MM.1S (cell line): ENCODE results near the gene NNAT.
"Not testable (repeated sequence)": the region's sequence is repeated elsewhere in the genome, so short reads cannot be mapped to it uniquely, and the experiment has no call there.

ENCODE experiments used
- DNase-seq: peaks from one replicate; pipeline ENCODE4 v3.0.0-alpha.2; 2015
- H2AFZ ChIP-seq: fragments of 300-600 bp; sonication (generic); 2 replicates; pipeline ENCODE4 v1.6.0; 2016; ENCODE audit warnings: antibody characterized with exemption, low read length
- H3F3A ChIP-seq: fragments of 300-600 bp; sonication (generic); 2 replicates; pipeline ENCODE4 v1.6.1; 2016; ENCODE audit warnings: mild to moderate bottlenecking, antibody characterized with exemption, low read length, moderate library complexity, mixed read lengths; ENCODE audit not compliant: insufficient read depth
- H3K27ac ChIP-seq: fragments of 300-600 bp; sonication (generic); 2 replicates; pipeline ENCODE4 v1.5.1; 2016; ENCODE audit warnings: mild to moderate bottlenecking, low read length
- H3K27me3 ChIP-seq: fragments of 300-600 bp; sonication (generic); replicated peaks from 2 replicates; pipeline ENCODE4 v1.6.0; 2016; ENCODE audit warnings: low read length; ENCODE audit not compliant: insufficient read depth
- H3K36me3 ChIP-seq: fragments of 300-600 bp; sonication (generic); replicated peaks from 2 replicates; pipeline ENCODE4 v1.6.1; 2016; ENCODE audit warnings: mild to moderate bottlenecking, low read length, mixed read lengths; ENCODE audit not compliant: insufficient read depth
- H3K4me1 ChIP-seq: fragments of 300-600 bp; sonication (generic); 2 replicates; pipeline ENCODE4 v1.6.1; 2016; ENCODE audit warnings: low read length, mixed read lengths
- H3K4me2 ChIP-seq: fragments of 300-600 bp; sonication (generic); 2 replicates; pipeline ENCODE4 v1.6.0; 2016; ENCODE audit warnings: low read depth, low read length
- H3K4me3 ChIP-seq: fragments of 300-600 bp; sonication (generic); 2 replicates; pipeline ENCODE4 v1.5.1; 2016; ENCODE audit warnings: low read length, mixed read lengths
- H3K79me2 ChIP-seq: fragments of 300-600 bp; sonication (generic); 2 replicates; pipeline ENCODE4 v1.6.1; 2016; ENCODE audit warnings: mixed run types, low read length, mixed read lengths
- H3K9ac ChIP-seq: fragments of 300-600 bp; sonication (generic); 2 replicates; pipeline ENCODE4 v1.6.1; 2016; ENCODE audit warnings: low read length, mixed read lengths
- H3K9me2 ChIP-seq: fragments of 300-600 bp; sonication (generic); replicated peaks from 2 replicates; pipeline ENCODE4 v1.6.1; 2016; ENCODE audit warnings: mild to moderate bottlenecking, low read length, mixed read lengths; ENCODE audit not compliant: insufficient read depth
- H3K9me3 ChIP-seq: fragments of 300-600 bp; sonication (generic); replicated peaks from 2 replicates; pipeline ENCODE4 v1.6.1; 2016; ENCODE audit warnings: mild to moderate bottlenecking, low read length, mixed read lengths; ENCODE audit not compliant: insufficient read depth
- H4K20me1 ChIP-seq: fragments of 300-600 bp; sonication (generic); 2 replicates; pipeline ENCODE4 v1.6.1; 2016; ENCODE audit warnings: mild to moderate bottlenecking, low read length, moderate library complexity, mixed read lengths; ENCODE audit not compliant: insufficient read depth
- CTCF ChIP-seq: fragments of 300-600 bp; sonication (generic); IDR thresholded peaks from 2 replicates; pipeline ENCODE4 v1.5.1; 2016; ENCODE audit warnings: antibody characterized with exemption, low read length, mixed read lengths
- EZH2 ChIP-seq: fragments of 300-600 bp; sonication (generic); optimal IDR thresholded peaks from 2 replicates; pipeline ENCODE3; 2017; ENCODE audit warnings: low read depth, mild to moderate bottlenecking, antibody characterized with exemption, low read length, mixed read lengths
- EZH2phosphoT487 ChIP-seq: fragments of 300-600 bp; sonication (generic); IDR thresholded peaks from 2 replicates; pipeline ENCODE4 v1.6.1; 2018; ENCODE audit warnings: antibody characterized with exemption, low read length

The NNAT gene

GRCh38 chr20:37521061-37521771, at the start of gene NNAT:
NNAT (plus strand) TSS chr20:37521250; CDS start chr20:37521332, 82 bp downstream.
- TF ChIP-seq EZH2phosphoT487 (no peak), CTCF (no peak), EZH2 (no peak)
- no peak within 1 kb of the TSS for H3K27ac ChIP-seq
- no peak for DNase-seq
- peaks cover 54% of the 10 kb centered on the region for H3K79me2 ChIP-seq
- no peak within 1 kb of the TSS for H3K4me2 ChIP-seq
- H3F3A ChIP-seq: peaks cover 7% of the 10 kb centered on the region; the same call in 1 of the 2 replicates
- no peaks in the 10 kb centered on the region for H3K36me3 ChIP-seq
- no peaks in the 10 kb centered on the region for H3K27me3 ChIP-seq
- no peak within 1 kb of the TSS for H3K9ac ChIP-seq
- no peaks in the 10 kb centered on the region for H4K20me1 ChIP-seq
- H2AFZ ChIP-seq: no peak within 1 kb of the TSS
- peaks cover 22% of the 10 kb centered on the region for H3K4me1 ChIP-seq
- no peaks in the 10 kb centered on the region for H3K9me3 ChIP-seq
- no peak within 1 kb of the TSS for H3K4me3 ChIP-seq
- no peaks in the 10 kb centered on the region for H3K9me2 ChIP-seq

- Histone ChIP-seq H3F3A (no peaks in the 10 kb centered on the region), H3K9me3 (no peaks in the 10 kb centered on the region), H3K27me3 (peaks cover 13% of the 10 kb centered on the region; the same call in 1 of the 2 replicates), H3K4me3 (no peak overlapping the region), H3K9ac (no peak overlapping the region), H3K79me2 (no peaks in the 10 kb centered on the region), H3K4me1 (no peaks in the 10 kb centered on the region), H4K20me1 (no peaks in the 10 kb centered on the region), H3K9me2 (no peaks in the 10 kb centered on the region), H3K36me3 (no peaks in the 10 kb centered on the region), H2AFZ (no peak overlapping the region), H3K27ac (no peak overlapping the region), H3K4me2 (no peak overlapping the region)
- DNase-seq: no peak
- TF ChIP-seq EZH2phosphoT487 (no peak), CTCF (no peak), EZH2 (no peak)
Observed at GRCh38 chr20:37471741-37472235, 49.3 kb upstream of the NNAT start.

GRCh38 chr20:37472435-37472834, 48.6 kb upstream of the NNAT start:
- H3K27ac ChIP-seq, H3K4me1 ChIP-seq, H3K4me2 ChIP-seq, H2AFZ ChIP-seq, H3K36me3 ChIP-seq, H3K9ac ChIP-seq, H3K79me2 ChIP-seq, H4K20me1 ChIP-seq, H3K9me3 ChIP-seq, H3K4me3 ChIP-seq, H3F3A ChIP-seq, DNase-seq, H3K9me2 ChIP-seq: not testable (repeated sequence)
- H3K27me3 ChIP-seq: peaks cover 13% of the 10 kb centered on the region; the same call in 1 of the 2 replicates
